IMR-90 (cell line): ENCODE measurements around the gene ZSWIM5. TPM values are rescaled to one million over a fixed set of nuclear protein-coding genes. Genes with fewer than 3 reads are reported as not detected.
A peak's percentile ranks its signal among the peaks of the same experiment; 100 is the strongest.

Source experiments
- ATAC-seq: fragments of 200-7000 bp; cut with Tn5 transposase; 2 replicates; pipeline ENCODE4 v1.9.1; 2020; ENCODE audit warnings: low read depth, mild to moderate bottlenecking, moderate library complexity
- BruUV-seq: library from RNA; stranded (reverse); fragments of 400-500 nt; replicated peaks from 2 replicates; lab custom pipeline; 2021; lab: Mats Ljungman, UMichigan
- CTCF ChIA-PET: fragments of 300-600 bp; formaldehyde crosslinking; extraction: SDS; loops from one replicate; lab custom pipeline; 2021; ENCODE audit warnings: antibody characterized with exemption; lab: Yijun Ruan, JAX
- POLR2A ChIA-PET: fragments of 300-600 bp; sonication (Branson Sonifier 250); formaldehyde crosslinking; loops from one replicate; lab custom pipeline; 2022; ENCODE audit warnings: antibody characterized with exemption; ENCODE audit not compliant: unreplicated experiment; lab: Charles Lee
- DNase-seq: peaks from one replicate; pipeline ENCODE4 v3.0.0; 2013
- H2AFZ ChIP-seq: replicated peaks from 2 replicates; pipeline ENCODE3; 2013; ENCODE audit warnings: low read length, mild to moderate bottlenecking; ENCODE audit not compliant: poor library complexity
- H2AK5ac ChIP-seq: 2 replicates; pipeline ENCODE4 v1.6.1; 2013; ENCODE audit warnings: low read depth, low read length, inconsistent platforms
- H2AK9ac ChIP-seq: replicated peaks from 2 replicates; pipeline ENCODE3; 2013; ENCODE audit warnings: mild to moderate bottlenecking, low read depth, low read length, moderate library complexity; ENCODE audit not compliant: poor library complexity
- H2BK120ac ChIP-seq: 2 replicates; pipeline ENCODE4 v1.6.1; 2013; ENCODE audit warnings: low read depth, low read length, inconsistent platforms
- H2BK15ac ChIP-seq: 3 replicates; pipeline ENCODE4 v1.6.1; 2013; ENCODE audit warnings: low read depth, low read length, inconsistent platforms
- H2BK20ac ChIP-seq: 2 replicates; pipeline ENCODE4 v1.6.1; 2013; ENCODE audit warnings: low read depth, mild to moderate bottlenecking, inconsistent platforms, low read length, moderate library complexity
- H2BK5ac ChIP-seq: 2 replicates; pipeline ENCODE4 v1.6.1; 2013; ENCODE audit warnings: mild to moderate bottlenecking, low read depth, low read length, inconsistent platforms; ENCODE audit not compliant: poor library complexity, severe bottlenecking
- H3K14ac ChIP-seq: replicated peaks from 2 replicates; pipeline ENCODE4 v1.6.1; 2013; ENCODE audit warnings: low read depth, low read length, inconsistent platforms
- H3K18ac ChIP-seq: 2 replicates; pipeline ENCODE4 v1.6.1; 2013; ENCODE audit warnings: low read depth, low read length, control low read depth
- H3K23ac ChIP-seq: 2 replicates; pipeline ENCODE4 v1.6.1; 2013; ENCODE audit warnings: low read depth, low read length, inconsistent platforms
- H3K27ac ChIP-seq: 2 replicates; pipeline ENCODE4 v1.5.1; 2013; ENCODE audit warnings: mild to moderate bottlenecking, control low read depth, low read length; ENCODE audit not compliant: insufficient read depth
- H3K27me3 ChIP-seq: 2 replicates; pipeline ENCODE4 v1.6.1; 2013; ENCODE audit warnings: low read length; ENCODE audit not compliant: control insufficient read depth, insufficient read depth
- H3K36me3 ChIP-seq: 2 replicates; pipeline ENCODE4 v1.6.1; 2013; ENCODE audit warnings: low read length, mixed read lengths; ENCODE audit not compliant: control insufficient read depth, insufficient read depth
- H3K4ac ChIP-seq: 2 replicates; pipeline ENCODE4 v1.6.1; 2013; ENCODE audit warnings: low read depth, low read length, inconsistent platforms
- H3K4me1 ChIP-seq: 2 replicates; pipeline ENCODE4 v1.6.1; 2013; ENCODE audit warnings: low read length, mixed read lengths; ENCODE audit not compliant: control insufficient read depth, insufficient read depth
- H3K4me2 ChIP-seq: 2 replicates; pipeline ENCODE4 v1.6.1; 2013; ENCODE audit warnings: low read depth, mild to moderate bottlenecking, control low read depth, low read length, moderate library complexity
- H3K4me3 ChIP-seq: 2 replicates; pipeline ENCODE4 v1.5.1; 2013; ENCODE audit warnings: low read depth, mild to moderate bottlenecking, control low read depth, low read length, moderate library complexity; ENCODE audit not compliant: insufficient read depth
- H3K56ac ChIP-seq: 2 replicates; pipeline ENCODE4 v1.6.1; 2013; ENCODE audit warnings: low read length, inconsistent platforms; ENCODE audit not compliant: insufficient read depth; ENCODE audit errors: extremely low read depth
- H3K79me1 ChIP-seq, 2 experiments: 2 replicates each; pipeline ENCODE4 v1.6.1; 2013; ENCODE audit warnings: low read length in 2 of 2, inconsistent platforms in 1 of 2, low read depth in 1 of 2
- H3K9ac ChIP-seq: 2 replicates; pipeline ENCODE4 v1.6.1; 2013; ENCODE audit warnings: low read depth, low read length, control low read depth
- H3K9me1 ChIP-seq: 2 replicates; pipeline ENCODE4 v1.6.1; 2013; ENCODE audit warnings: low read length, inconsistent platforms; ENCODE audit not compliant: insufficient read depth
- H3K9me3 ChIP-seq: 2 replicates; pipeline ENCODE4 v1.6.1; 2013; ENCODE audit warnings: low read length; ENCODE audit not compliant: control insufficient read depth, insufficient read depth
- H4K20me1 ChIP-seq: 2 replicates; pipeline ENCODE4 v1.6.1; 2013; ENCODE audit warnings: low read length, inconsistent platforms; ENCODE audit not compliant: insufficient read depth
- H4K5ac ChIP-seq: 2 replicates; pipeline ENCODE4 v1.6.1; 2013; ENCODE audit warnings: mild to moderate bottlenecking, low read depth, low read length, control low read depth
- H4K8ac ChIP-seq, 2 experiments: 2 replicates each; pipeline ENCODE4 v1.6.1; 2013; ENCODE audit warnings: low read depth in 2 of 2, low read length in 2 of 2, control low read depth in 1 of 2, inconsistent platforms in 1 of 2
- H4K91ac ChIP-seq: 2 replicates; pipeline ENCODE4 v1.6.1; 2013; ENCODE audit warnings: low read depth, low read length, inconsistent platforms; ENCODE audit not compliant: insufficient read depth
- BHLHE40 ChIP-seq: fragments of 150-350 bp; IDR thresholded peaks from 2 replicates; pipeline ENCODE4 v1.6.1; 2016; ENCODE audit warnings: mild to moderate bottlenecking, low read depth, low read length
- CEBPB ChIP-seq: IDR thresholded peaks from 2 replicates; pipeline ENCODE4 v1.6.1; 2012; ENCODE audit warnings: low read depth, low read length, improper control_type of control experiment
- MAFK ChIP-seq: IDR thresholded peaks from 2 replicates; pipeline ENCODE4 v1.6.1; 2012; ENCODE audit warnings: low read depth, low read length, improper control_type of control experiment
- MAZ ChIP-seq: IDR thresholded peaks from 2 replicates; pipeline ENCODE4 v1.6.1; 2012; ENCODE audit warnings: low read depth, mild to moderate bottlenecking, low read length, improper control_type of control experiment, moderate library complexity, borderline replicate concordance
- NFE2L2 ChIP-seq: fragments of 150-350 bp; IDR thresholded peaks from 2 replicates; pipeline ENCODE4 v1.6.1; 2016; ENCODE audit warnings: low read depth, mild to moderate bottlenecking, low read length
- RAD21 ChIP-seq: IDR thresholded peaks from 2 replicates; pipeline ENCODE4 v1.6.1; 2012; ENCODE audit warnings: low read length, improper control_type of control experiment
- RFX5 ChIP-seq: IDR thresholded peaks from 2 replicates; pipeline ENCODE4 v1.8.0; 2012; ENCODE audit warnings: low read depth, mild to moderate bottlenecking, low read length, moderate library complexity
- SMC3 ChIP-seq: fragments of 150-350 bp; IDR thresholded peaks from 2 replicates; pipeline ENCODE4 v1.6.1; 2016; ENCODE audit warnings: low read depth, mild to moderate bottlenecking, antibody characterized with exemption, low read length, moderate library complexity
- WGBS, 2 experiments: methylation state at CpG; one replicate each; pipeline versions ENCODE4 v1.1.5 to v1.1.7; 2013; ENCODE audit warnings: missing lambda C conversion rate in 2 of 2; ENCODE audit not compliant: insufficient read length in 1 of 2; ENCODE audit errors: extremely low coverage in 2 of 2; 5-methylcytosine and 5-hydroxymethylcytosine counted together
- dilution Hi-C: fragments of 300-500 bp; cut with HindIII; formaldehyde crosslinking; loops from one replicate; pipeline ENCODE4 v1.14.3; 2018; ENCODE audit warnings: low sequenced_read_pairs; ENCODE audit not compliant: unreplicated experiment
- in situ Hi-C: fragments of 300-500 bp; cut with MboI; formaldehyde crosslinking; loops from 3 replicates; pipeline ENCODE4 v1.14.3; 2019; ENCODE audit warnings: low sequenced_read_pairs, inconsistent platforms, mixed read lengths
- intact Hi-C: fragments of 100-400 bp; cut with micrococcal nuclease; formaldehyde crosslinking; loops from 2 replicates; pipeline ENCODE4 v1.10.0; 2022
- polyA plus RNA-seq, 3 experiments: library from polyadenylated mRNA; depleted of rRNA; stranded (reverse); fragments of >200 nt; gene quantifications; 2 replicates each; pipeline ENCODE4 v1.2.3, GENCODE V29; 2012; ENCODE audit warnings: low replicate concordance in 1 of 3
- total RNA-seq: library from RNA; depleted of rRNA; stranded (reverse); fragments of >200 nt; gene quantifications from 2 replicates; pipeline ENCODE4 v1.2.3, GENCODE V29; 2012
- TF ChIP-seq, protein P1 (sequence below): conservative IDR thresholded peaks from 2 replicates; pipeline ENCODE4 v1.5.1; 2012; ENCODE audit warnings: mild to moderate bottlenecking, low read depth, low read length, improper control_type of control experiment
- TF ChIP-seq, protein P2 (sequence below): fragments of 150-350 bp; IDR thresholded peaks from 2 replicates; pipeline ENCODE4 v1.6.1; 2017; ENCODE audit warnings: mild to moderate bottlenecking, antibody characterized with exemption, low read length, low read depth

The ZSWIM5 gene
- total and polyA plus RNA-seq, 2 of the 4 experiments (the other 2 are of a cell fraction): under 0.01 to 0.03 TPM

DNA sequence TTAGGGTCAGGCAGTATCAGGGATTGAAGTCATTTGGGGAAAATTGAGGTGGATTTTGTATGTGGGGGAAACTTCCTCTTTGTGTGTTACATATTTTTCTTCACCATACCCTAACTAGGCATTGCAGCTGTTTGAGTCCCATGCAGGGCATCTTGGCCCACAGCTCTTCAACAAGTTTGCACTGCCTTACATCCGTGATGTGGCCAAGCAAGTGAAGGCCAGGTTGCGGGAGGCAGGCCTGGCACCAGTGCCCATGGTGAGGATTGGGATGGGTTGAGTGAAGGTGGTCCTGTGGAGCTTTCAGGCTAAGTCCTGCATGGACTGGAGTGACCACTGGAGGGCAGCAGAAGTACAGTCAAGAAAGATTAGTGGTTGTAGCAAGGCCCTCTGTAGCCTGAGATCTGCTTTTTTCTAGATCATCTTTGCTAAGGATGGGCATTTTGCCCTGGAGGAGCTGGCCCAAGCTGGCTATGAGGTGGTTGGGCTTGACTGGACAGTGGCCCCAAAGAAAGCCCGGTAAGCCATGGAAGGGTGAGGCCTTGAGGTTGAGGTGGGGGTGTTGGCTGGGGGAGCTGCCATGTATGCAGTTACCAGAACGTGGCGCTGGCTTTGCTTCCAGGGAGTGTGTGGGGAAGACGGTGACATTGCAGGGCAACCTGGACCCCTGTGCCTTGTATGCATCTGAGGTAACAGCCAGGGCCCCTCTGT is 191.9 kb downstream of the ZSWIM5 start:
- DNase-seq (peak; percentile 88), ATAC-seq (peak; percentile 40)
- dilution Hi-C loops: no loop called here
- Histone ChIP-seq H3K56ac (no peak overlapping the region), H3K23ac (no peak overlapping the region), H4K91ac (no peak overlapping the region), H3K4me1 (peaks cover 12% of the 10 kb centered on the region), H3K4ac (0 out of 2 replicates have a peak overlapping the region, but pooled peaks have one; percentile 7), H3K14ac (no peak overlapping the region), H3K9me3 (no peaks in the 10 kb centered on the region), H2AFZ (peak overlapping the region; percentile 24), H3K79me1 (peaks cover 20 to 49% of the 10 kb centered on the region in 2 experiments; a peak in 3 of 4 replicates), H4K8ac (no peak overlapping the region), H2AK9ac (peak overlapping the region; percentile 61), H4K20me1 (peaks cover 9% of the 10 kb centered on the region; the same call in 1 of the 2 replicates), H2BK120ac (no peak overlapping the region), H3K36me3 (peaks cover 11% of the 10 kb centered on the region; the same call in 1 of the 2 replicates), H2AK5ac (peak overlapping the region; percentile 69; the same call in 1 of the 2 replicates), H4K5ac (no peak overlapping the region), H3K27me3 (no peaks in the 10 kb centered on the region), H2BK15ac (no peak overlapping the region), H3K27ac (peak overlapping the region; percentile 11; the same call in 1 of the 2 replicates), H3K4me3 (no peak overlapping the region), H2BK20ac (no peak overlapping the region), H2BK5ac (no peak overlapping the region), H3K4me2 (peak overlapping the region; percentile 8; the same call in 1 of the 2 replicates), H3K18ac (no peak overlapping the region), H3K9me1 (peaks cover 11% of the 10 kb centered on the region), H3K9ac (no peak overlapping the region)
- ChIA-PET CTCF (interaction anchor here (0.6 to 2.1 kb wide), 13 partner anchors 27 to 479 kb away, joined by 3 to 17 read pairs (median 5); no protein-coding TSS in a partner anchor), POLR2A (interaction anchor here (1.2 kb wide), 1 partner anchor 289 kb away, joined by 7 read pairs; no protein-coding TSS in a partner anchor)
- intact Hi-C loops: loop anchor here (1.0 to 5.0 kb wide), 6 partner anchors 222 to 558 kb away; partner anchors contain the start of genes MUTYH, RNU5D-1, TESK2 and TOE1
- in situ Hi-C loops: loop anchor here (5.0 kb wide), 3 partner anchors 288 to 553 kb away; partner anchors contain the start of gene TESK2
- BruUV-seq: no TSS peak
- TF ChIP-seq MAZ (no peak), CEBPB (no peak), BHLHE40 (no peak), NFE2L2 (no peak), SMC3 (peak; percentile 91), MAFK (no peak), RAD21 (peak; percentile 90), RFX5 (no peak)
- TF ChIP-seq, protein P1, sequence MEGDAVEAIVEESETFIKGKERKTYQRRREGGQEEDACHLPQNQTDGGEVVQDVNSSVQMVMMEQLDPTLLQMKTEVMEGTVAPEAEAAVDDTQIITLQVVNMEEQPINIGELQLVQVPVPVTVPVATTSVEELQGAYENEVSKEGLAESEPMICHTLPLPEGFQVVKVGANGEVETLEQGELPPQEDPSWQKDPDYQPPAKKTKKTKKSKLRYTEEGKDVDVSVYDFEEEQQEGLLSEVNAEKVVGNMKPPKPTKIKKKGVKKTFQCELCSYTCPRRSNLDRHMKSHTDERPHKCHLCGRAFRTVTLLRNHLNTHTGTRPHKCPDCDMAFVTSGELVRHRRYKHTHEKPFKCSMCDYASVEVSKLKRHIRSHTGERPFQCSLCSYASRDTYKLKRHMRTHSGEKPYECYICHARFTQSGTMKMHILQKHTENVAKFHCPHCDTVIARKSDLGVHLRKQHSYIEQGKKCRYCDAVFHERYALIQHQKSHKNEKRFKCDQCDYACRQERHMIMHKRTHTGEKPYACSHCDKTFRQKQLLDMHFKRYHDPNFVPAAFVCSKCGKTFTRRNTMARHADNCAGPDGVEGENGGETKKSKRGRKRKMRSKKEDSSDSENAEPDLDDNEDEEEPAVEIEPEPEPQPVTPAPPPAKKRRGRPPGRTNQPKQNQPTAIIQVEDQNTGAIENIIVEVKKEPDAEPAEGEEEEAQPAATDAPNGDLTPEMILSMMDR: peak; percentile 86
- TF ChIP-seq, protein P2, sequence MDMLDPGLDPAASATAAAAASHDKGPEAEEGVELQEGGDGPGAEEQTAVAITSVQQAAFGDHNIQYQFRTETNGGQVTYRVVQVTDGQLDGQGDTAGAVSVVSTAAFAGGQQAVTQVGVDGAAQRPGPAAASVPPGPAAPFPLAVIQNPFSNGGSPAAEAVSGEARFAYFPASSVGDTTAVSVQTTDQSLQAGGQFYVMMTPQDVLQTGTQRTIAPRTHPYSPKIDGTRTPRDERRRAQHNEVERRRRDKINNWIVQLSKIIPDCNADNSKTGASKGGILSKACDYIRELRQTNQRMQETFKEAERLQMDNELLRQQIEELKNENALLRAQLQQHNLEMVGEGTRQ: no peak
- 0% methylated on average over 1 of the region's 6 CpGs; no CpG with 5 or more reads in 1 of the 2 experiments for WGBS, 2 experiments
